Activated naive CD8-positive, alpha-beta T cell treated with anti-CD3 and anti-CD28 coated beads, Interleukin-2, amount 10 ng/mL, durations not matched to agents 7 days and 5 days (primary cell): ENCODE results near the gene LKAAEAR1. TPM values are rescaled to one million over a fixed set of nuclear protein-coding genes. Genes with fewer than 3 reads are reported as not detected.

Source experiments
- ATAC-seq: fragments of 150-1000 bp; cut with Tn5 transposase; one replicate; pipeline ENCODE4 v1.10.0; 2021; ENCODE audit warnings: low read depth, moderate library complexity
- POLR2A ChIA-PET: fragments of 350-600 bp; sonication (Branson Sonifier 250); formaldehyde crosslinking; loops from one replicate; lab custom pipeline; 2021; ENCODE audit warnings: antibody characterized with exemption; lab: Charles Lee
- DNase-seq: peaks from one replicate; pipeline ENCODE4 v3.0.0; 2021
- H3K27ac Mint-ChIP-seq: one replicate; pipeline ENCODE4 v1.8.0; 2022; ENCODE audit warnings: mild to moderate bottlenecking, mixed read lengths
- H3K27me3 Mint-ChIP-seq: one replicate; pipeline ENCODE4 v1.8.0; 2022; ENCODE audit warnings: mild to moderate bottlenecking, moderate library complexity, mixed read lengths
- H3K36me3 Mint-ChIP-seq: one replicate; pipeline ENCODE4 v1.8.0; 2021; ENCODE audit warnings: mild to moderate bottlenecking, mixed read lengths
- H3K4me1 Mint-ChIP-seq: one replicate; pipeline ENCODE4 v1.8.0; 2021; ENCODE audit warnings: mixed read lengths
- H3K4me3 Mint-ChIP-seq: one replicate; pipeline ENCODE4 v1.8.0; 2022; ENCODE audit warnings: mild to moderate bottlenecking, moderate library complexity, mixed read lengths
- H3K9me3 Mint-ChIP-seq: one replicate; pipeline ENCODE4 v1.8.0; 2021; ENCODE audit warnings: mixed read lengths
- total RNA-seq, 2 experiments: library from RNA; stranded (reverse); gene quantifications; one replicate each; pipeline ENCODE4 v1.2.3, GENCODE V29; 2021

Gene LKAAEAR1
- total RNA-seq, 2 experiments from 2014 or later: 0.57 to 1.1 TPM

- DNase-seq: no peak
- Mint-ChIP-seq H3K27me3 (peaks cover 28% of the 10 kb centered on the region), H3K4me1 (peaks cover 28% of the 10 kb centered on the region), H3K27ac (no peak overlapping the region), H3K4me3 (peak overlapping the region; percentile 85), H3K36me3 (no peaks in the 10 kb centered on the region), H3K9me3 (peaks cover 4% of the 10 kb centered on the region)
- POLR2A ChIA-PET: interaction anchor here (1.9 to 2.1 kb wide), 2 partner anchors 13 to 36 kb away, joined by 5 to 13 read pairs; no protein-coding TSS in a partner anchor
- no peak for ATAC-seq
These were observed 521 bp upstream of the LKAAEAR1 start for GRCh38 chr20:64084685-64085152.

DNA sequence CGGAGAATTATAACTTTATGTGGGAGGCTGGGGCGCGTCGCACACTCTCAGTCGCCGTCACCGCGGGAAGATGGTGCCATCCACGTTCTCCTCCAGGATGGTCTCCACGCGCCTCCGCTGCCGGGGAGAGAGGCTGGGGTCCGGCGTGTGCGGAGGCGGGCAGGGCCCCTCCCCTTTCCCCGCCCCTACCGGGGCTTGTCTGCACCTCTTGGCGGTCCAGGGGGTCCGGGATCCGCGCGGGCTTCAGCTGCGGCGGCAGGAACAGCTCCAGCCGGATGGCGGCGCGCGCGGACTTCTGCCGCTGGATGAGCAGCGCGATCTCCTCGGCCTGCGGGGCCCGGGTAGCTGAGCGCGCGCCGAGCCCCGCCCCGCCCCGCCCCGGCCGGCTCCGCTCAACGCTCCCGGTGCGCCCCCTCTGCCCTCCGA lies 807 bp downstream of the LKAAEAR1 start:
- POLR2A ChIA-PET: interaction anchor here (1.0 to 2.1 kb wide), 4 partner anchors 11 to 562 kb away, joined by 3 to 13 read pairs (median 4); partner anchors contain the start of genes DNAJC5 and PPDPF
- H3K27ac Mint-ChIP-seq: peak overlapping the region; percentile 54
- ATAC-seq (peak; percentile 35), DNase-seq (peak; percentile 82)
- H3K9me3 Mint-ChIP-seq: peaks cover 4% of the 10 kb centered on the region
- H3K4me1 Mint-ChIP-seq: peaks cover 28% of the 10 kb centered on the region
- peaks cover 2% of the 10 kb centered on the region for H3K36me3 Mint-ChIP-seq
- H3K4me3 Mint-ChIP-seq: peak overlapping the region; percentile 82
- peaks cover 28% of the 10 kb centered on the region for H3K27me3 Mint-ChIP-seq

- peak overlapping the region; percentile 82 for H3K4me3 Mint-ChIP-seq
- peaks cover 28% of the 10 kb centered on the region for H3K27me3 Mint-ChIP-seq
- H3K9me3 Mint-ChIP-seq: peaks cover 4% of the 10 kb centered on the region
- H3K4me1 Mint-ChIP-seq: peaks cover 28% of the 10 kb centered on the region
- POLR2A ChIA-PET: interaction anchor here (1.0 to 2.1 kb wide), 4 partner anchors 11 to 562 kb away, joined by 3 to 13 read pairs (median 4); partner anchors contain the start of genes DNAJC5 and PPDPF
- H3K27ac Mint-ChIP-seq: peak overlapping the region; percentile 54
- no peak for ATAC-seq
- peak; percentile 49 for DNase-seq
- H3K36me3 Mint-ChIP-seq: peaks cover 3% of the 10 kb centered on the region
These were observed 1.3 kb downstream of the LKAAEAR1 start for GRCh38 chr20:64082820-64083377.

DNA sequence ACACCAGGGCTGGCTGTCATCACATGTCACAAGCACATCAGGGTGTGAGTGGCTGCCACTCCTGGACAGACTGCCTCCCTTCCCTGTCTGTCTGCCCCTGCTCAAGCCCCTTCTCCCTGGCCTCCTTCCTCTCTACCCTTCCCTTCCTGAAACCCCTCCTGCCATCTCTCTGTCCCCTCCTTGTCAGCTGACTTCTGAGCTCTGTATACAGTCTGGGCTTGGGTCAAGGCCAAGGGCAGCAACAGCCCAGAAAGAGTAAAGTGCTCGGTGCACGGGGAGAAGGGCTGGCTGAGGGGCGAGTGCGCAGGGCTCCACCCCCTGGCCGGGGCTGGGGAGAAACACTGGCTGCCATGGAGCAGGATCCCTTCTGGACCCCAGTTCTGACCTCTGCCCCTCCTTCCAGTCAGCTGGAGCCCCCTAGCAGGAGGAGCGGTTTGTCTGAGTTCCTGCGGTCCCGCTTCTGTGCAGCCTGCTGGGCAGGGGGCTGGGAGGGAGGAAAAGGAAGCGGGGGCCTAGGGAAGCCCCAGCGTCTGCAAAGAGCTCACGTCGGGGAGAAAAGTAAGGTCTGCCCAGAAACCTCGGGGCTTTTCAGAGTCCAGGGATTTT lies 2.0 kb downstream of the LKAAEAR1 start:
- Mint-ChIP-seq H3K36me3 (peaks cover 5% of the 10 kb centered on the region), H3K4me3 (peak overlapping the region; percentile 82), H3K9me3 (peaks cover 2% of the 10 kb centered on the region), H3K27me3 (peaks cover 28% of the 10 kb centered on the region), H3K4me1 (peaks cover 28% of the 10 kb centered on the region), H3K27ac (peak overlapping the region; percentile 9)
- ATAC-seq (no peak), DNase-seq (peak; percentile 48)
- POLR2A ChIA-PET: interaction anchor here (1.0 to 1.2 kb wide), 3 partner anchors 42 to 561 kb away, joined by 3 to 4 read pairs (median 3); partner anchors contain the start of gene DNAJC5

- peak overlapping the region; percentile 5 for H3K4me3 Mint-ChIP-seq
- H3K4me1 Mint-ChIP-seq: peaks cover 29% of the 10 kb centered on the region
- DNase-seq: no peak
- peaks cover 25% of the 10 kb centered on the region for H3K27me3 Mint-ChIP-seq
- peaks cover 5% of the 10 kb centered on the region for H3K36me3 Mint-ChIP-seq
- ATAC-seq: no peak
- H3K27ac Mint-ChIP-seq: peak overlapping the region; percentile 9
- H3K9me3 Mint-ChIP-seq: peaks cover under 1% of the 10 kb centered on the region
- POLR2A ChIA-PET: interaction anchor here (1.0 to 1.2 kb wide), 2 partner anchors 41 to 561 kb away, joined by 3 to 4 read pairs; no protein-coding TSS in a partner anchor
These were observed 2.6 kb downstream of the LKAAEAR1 start for GRCh38 chr20:64081624-64081964.

- H3K4me3 Mint-ChIP-seq: peak overlapping the region; percentile 82
- H3K4me1 Mint-ChIP-seq: peaks cover 30% of the 10 kb centered on the region
- H3K27ac Mint-ChIP-seq: peak overlapping the region; percentile 72
- H3K36me3 Mint-ChIP-seq: peaks cover 6% of the 10 kb centered on the region
- POLR2A ChIA-PET: interaction anchor here (0.7 to 7.0 kb wide), 4 partner anchors 14 to 42 kb away, joined by 3 to 114 read pairs (median 16); no protein-coding TSS in a partner anchor
- peaks cover 22% of the 10 kb centered on the region for H3K27me3 Mint-ChIP-seq
- H3K9me3 Mint-ChIP-seq: no peaks in the 10 kb centered on the region
- DNase-seq (no peak), ATAC-seq (no peak)
These were observed 3.2 kb downstream of the LKAAEAR1 start for GRCh38 chr20:64080813-64081623.

DNA sequence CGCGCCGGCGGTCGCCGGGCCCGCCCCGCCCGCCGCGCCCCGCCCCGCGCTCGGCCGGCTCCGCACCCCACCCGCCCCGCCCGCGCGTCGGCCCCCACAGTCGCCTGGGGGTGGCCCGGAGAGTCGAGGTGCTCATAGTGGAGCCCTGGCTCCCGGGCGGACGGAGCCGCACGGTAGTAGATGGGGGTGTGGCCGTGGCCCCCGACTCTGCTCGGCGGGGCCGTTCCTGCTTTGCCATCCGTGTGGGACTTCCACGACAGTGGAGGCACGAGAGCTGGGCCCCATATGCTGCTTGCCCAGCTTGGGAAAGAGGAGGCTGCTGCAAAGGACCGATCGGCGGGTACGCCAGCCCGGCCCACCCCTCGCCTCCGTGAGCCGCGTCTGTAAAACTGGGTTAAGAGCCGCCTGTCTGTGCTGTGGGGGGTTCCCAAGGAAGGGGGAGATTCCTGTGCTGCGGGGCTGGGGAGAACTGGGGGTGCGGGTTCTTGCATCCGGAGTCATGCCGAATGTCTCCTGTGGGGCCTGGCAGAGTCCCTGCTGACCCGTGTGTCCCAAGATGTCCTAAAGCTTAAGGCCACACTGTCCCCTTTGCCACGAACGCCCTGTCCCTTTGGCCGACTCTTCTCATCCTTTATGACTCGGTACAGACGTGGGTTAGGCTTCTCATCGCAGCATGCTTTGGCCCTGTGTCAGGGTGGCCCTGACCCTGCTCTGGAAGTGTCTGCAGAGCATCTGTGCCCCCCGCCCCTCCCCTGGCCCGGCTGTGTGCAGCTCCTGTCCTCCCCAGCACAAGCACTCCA lies 4.0 kb downstream of the LKAAEAR1 start, which contains the start of gene OPRL1:
OPRL1 (plus strand) TSS at position 70 of the 800 bp plus-strand sequence. CDS start 12,639 bp downstream, outside the sequence.
- ATAC-seq (peak; percentile 35), DNase-seq (no peak)
- H3K9me3 Mint-ChIP-seq: no peaks in the 10 kb centered on the region
- peaks cover 36% of the 10 kb centered on the region for H3K4me1 Mint-ChIP-seq
- peaks cover 11% of the 10 kb centered on the region for H3K36me3 Mint-ChIP-seq
- peak within 1 kb of the TSS; percentile 96 for H3K4me3 Mint-ChIP-seq
- H3K27ac Mint-ChIP-seq: peak within 1 kb of the TSS; percentile 94
- H3K27me3 Mint-ChIP-seq: peaks cover 15% of the 10 kb centered on the region
- POLR2A ChIA-PET: interaction anchor here (0.7 to 7.0 kb wide), 7 partner anchors 13 to 100 kb away, joined by 3 to 114 read pairs (median 16); partner anchors contain the start of genes C20orf204, PRPF6, SAMD10 and TCEA2

DNA sequence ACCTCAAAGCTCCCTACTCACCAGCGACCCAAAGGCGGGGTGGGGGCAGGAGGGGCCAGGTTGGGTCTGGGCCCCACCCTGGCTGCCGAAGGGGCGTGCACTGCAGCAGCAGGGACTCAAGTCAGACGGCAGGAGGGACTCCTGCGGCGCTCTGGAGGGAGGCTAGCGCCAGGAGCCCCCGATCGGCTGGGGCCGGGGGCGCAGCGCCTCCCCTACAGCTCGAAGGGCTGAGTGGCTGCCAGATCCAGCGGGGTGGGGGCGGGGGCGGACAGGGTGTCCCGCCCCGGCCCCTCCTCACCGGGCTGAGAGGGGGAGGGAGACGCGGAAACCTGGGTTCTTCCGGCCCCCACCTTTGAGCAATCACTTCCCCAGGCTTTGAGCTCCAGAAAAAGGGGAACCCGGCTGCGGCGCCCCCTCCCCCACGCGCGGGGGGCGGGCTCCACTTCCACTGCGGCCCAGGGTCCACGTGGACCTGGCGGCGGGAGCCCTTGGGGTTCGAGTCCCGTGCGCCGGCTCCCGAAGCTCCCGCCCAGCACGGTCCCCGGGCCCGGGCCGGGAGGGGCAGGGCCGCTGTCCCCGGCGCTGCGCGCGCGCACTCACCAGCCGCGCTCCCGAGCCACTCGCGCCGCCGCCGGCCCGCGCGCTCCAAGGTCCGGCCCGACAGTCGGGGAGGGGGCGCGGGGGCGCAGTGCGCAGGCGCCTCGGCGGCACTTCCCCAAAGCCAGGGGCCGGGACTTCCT lies 4.8 kb downstream of the LKAAEAR1 start, which contains the start of gene RGS19:
RGS19 (minus strand) TSS at position 246 of the 740 bp plus-strand sequence. CDS start 2,632 bp downstream, outside the sequence.
- Mint-ChIP-seq H3K4me1 (peaks cover 35% of the 10 kb centered on the region), H3K36me3 (peaks cover 11% of the 10 kb centered on the region), H3K9me3 (no peaks in the 10 kb centered on the region), H3K27ac (peak within 1 kb of the TSS; percentile 94), H3K27me3 (peaks cover 9% of the 10 kb centered on the region), H3K4me3 (peak within 1 kb of the TSS; percentile 96)
- POLR2A ChIA-PET: interaction anchor here (0.6 to 7.0 kb wide), 10 partner anchors 12 to 1428 kb away, joined by 3 to 114 read pairs (median 6); partner anchors contain the start of genes C20orf204, PRPF6, SAMD10 and TCEA2
- ATAC-seq: peak; percentile 27
- peak; percentile 87 for DNase-seq

DNA sequence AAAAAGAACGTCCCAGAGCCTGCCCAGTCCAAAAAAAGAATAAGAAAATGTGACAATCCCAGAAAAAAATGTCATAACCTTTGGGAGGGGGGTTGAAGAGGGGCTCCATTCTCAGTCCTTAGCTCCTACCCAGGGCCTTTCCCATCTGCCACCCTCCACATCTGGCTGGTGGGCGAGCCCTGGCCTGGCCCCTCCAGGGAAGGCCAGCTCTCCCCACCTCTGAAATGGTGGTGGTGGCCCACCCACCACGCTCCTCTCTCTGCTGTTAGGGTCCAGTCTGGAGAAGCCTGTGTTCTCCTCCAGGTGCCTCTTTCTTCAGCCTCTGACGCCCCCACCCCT lies 5.3 kb downstream of the LKAAEAR1 start:
- peak overlapping the region; percentile 94 for H3K27ac Mint-ChIP-seq
- peaks cover 32% of the 10 kb centered on the region for H3K4me1 Mint-ChIP-seq
- peaks cover 5% of the 10 kb centered on the region for H3K27me3 Mint-ChIP-seq
- peak overlapping the region; percentile 96 for H3K4me3 Mint-ChIP-seq
- POLR2A ChIA-PET: interaction anchor here (0.6 to 7.0 kb wide), 10 partner anchors 12 to 1427 kb away, joined by 3 to 114 read pairs (median 6); partner anchors contain the start of genes C20orf204, PRPF6, SAMD10 and TCEA2
- no peak for DNase-seq
- no peak for ATAC-seq
- H3K9me3 Mint-ChIP-seq: no peaks in the 10 kb centered on the region
- H3K36me3 Mint-ChIP-seq: peaks cover 11% of the 10 kb centered on the region

GRCh38 chr20:64077876-64078551 lies 6.2 kb downstream of the LKAAEAR1 start:
- peaks cover 14% of the 10 kb centered on the region for H3K36me3 Mint-ChIP-seq
- ATAC-seq (peak; percentile 62), DNase-seq (peak; percentile 78)
- H3K27ac Mint-ChIP-seq: peak overlapping the region; percentile 94
- peaks cover 2% of the 10 kb centered on the region for H3K27me3 Mint-ChIP-seq
- H3K9me3 Mint-ChIP-seq: no peaks in the 10 kb centered on the region
- peak overlapping the region; percentile 96 for H3K4me3 Mint-ChIP-seq
- POLR2A ChIA-PET: interaction anchor here (0.6 to 7.0 kb wide), 14 partner anchors 11 to 420 kb away, joined by 3 to 114 read pairs (median 4); partner anchors contain the start of genes RTEL1, SAMD10, TCEA2 and UCKL1
- peaks cover 32% of the 10 kb centered on the region for H3K4me1 Mint-ChIP-seq

DNA sequence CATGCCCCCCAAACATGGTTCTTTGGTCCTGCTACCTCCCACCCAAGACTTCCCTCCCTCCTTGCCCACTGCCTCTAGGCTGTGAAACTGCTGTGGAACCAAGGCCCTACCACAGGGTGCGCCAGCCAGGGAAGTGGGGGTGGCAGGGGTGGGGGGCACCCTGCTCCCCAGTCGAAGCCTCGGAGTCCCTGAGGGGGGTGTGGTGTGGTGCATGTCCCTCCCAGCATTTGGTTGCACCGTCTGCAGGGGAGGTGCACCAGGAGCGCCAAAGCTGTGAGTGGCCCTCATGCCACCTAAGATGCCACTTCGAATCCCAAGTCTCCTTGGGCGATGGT lies 6.7 kb downstream of the LKAAEAR1 start:
- Mint-ChIP-seq H3K36me3 (peaks cover 14% of the 10 kb centered on the region), H3K27me3 (peaks cover 2% of the 10 kb centered on the region), H3K27ac (peak overlapping the region; percentile 94), H3K4me3 (peak overlapping the region; percentile 96), H3K9me3 (no peaks in the 10 kb centered on the region), H3K4me1 (peaks cover 29% of the 10 kb centered on the region)
- no peak for DNase-seq
- peak; percentile 7 for ATAC-seq
- POLR2A ChIA-PET: interaction anchor here (0.8 to 7.0 kb wide), 14 partner anchors 10 to 342 kb away, joined by 3 to 114 read pairs (median 4); partner anchors contain the start of genes SAMD10, TCEA2 and UCKL1
